HG03097 (cell line): ENCODE data around the gene RIMS1.

Source experiments
- ATAC-seq: cut with Tn5 transposase; IDR thresholded peaks from one replicate; pipeline ENCODE4 v1.9.1; 2021; ENCODE audit not compliant: unreplicated experiment, low FRiP score

Gene RIMS1

GRCh38 chr6:72238021-72238420 is 351.7 kb downstream of the RIMS1 start:
- ATAC-seq = no peak

- no peak for ATAC-seq
Measured at GRCh38 chr6:72238900-72239299, 352.6 kb downstream of the RIMS1 start.

- no peak for ATAC-seq
Measured at GRCh38 chr6:72245565-72245964, 359.2 kb downstream of the RIMS1 start.

- ATAC-seq = no peak
Measured at GRCh38 chr6:72246926-72247325, 360.6 kb downstream of the RIMS1 start.

- ATAC-seq = no peak
Measured at GRCh38 chr6:72248621-72249020, 362.3 kb downstream of the RIMS1 start.

- ATAC-seq = no peak
Measured at GRCh38 chr6:72250664-72251063, 364.3 kb downstream of the RIMS1 start.

GRCh38 chr6:72260489-72260888 is 374.1 kb downstream of the RIMS1 start:
- no peak for ATAC-seq

GRCh38 chr6:72261554-72261953 is 375.2 kb downstream of the RIMS1 start:
- no peak for ATAC-seq

- no peak for ATAC-seq
Measured at GRCh38 chr6:72262254-72262653, 375.9 kb downstream of the RIMS1 start.

GRCh38 chr6:72267470-72267869 is 381.1 kb downstream of the RIMS1 start:
- no peak for ATAC-seq

GRCh38 chr6:72271531-72271930 is 385.2 kb downstream of the RIMS1 start:
- no peak for ATAC-seq

GRCh38 chr6:72272958-72273357 is 386.6 kb downstream of the RIMS1 start:
- ATAC-seq = no peak

- ATAC-seq = no peak
Measured at GRCh38 chr6:72275888-72276287, 389.5 kb downstream of the RIMS1 start.

GRCh38 chr6:72282201-72282600 is 395.9 kb downstream of the RIMS1 start:
- no peak for ATAC-seq

- ATAC-seq = no peak
Measured at GRCh38 chr6:72283571-72283970, 397.2 kb downstream of the RIMS1 start.

GRCh38 chr6:72286911-72287311 is 400.6 kb downstream of the RIMS1 start:
- ATAC-seq = no peak

GRCh38 chr6:72287801-72288200 is 401.5 kb downstream of the RIMS1 start:
- no peak for ATAC-seq

GRCh38 chr6:72288592-72288991 is 402.2 kb downstream of the RIMS1 start:
- no peak for ATAC-seq

- ATAC-seq = no peak
Measured at GRCh38 chr6:72290620-72291019, 404.3 kb downstream of the RIMS1 start.

- no peak for ATAC-seq
Measured at GRCh38 chr6:72296375-72296774, 410.0 kb downstream of the RIMS1 start.

- no peak for ATAC-seq
Measured at GRCh38 chr6:72305971-72306370, 419.6 kb downstream of the RIMS1 start.

GRCh38 chr6:72316675-72317380 is 430.5 kb downstream of the RIMS1 start:
- ATAC-seq = no peak

GRCh38 chr6:72321788-72322187 is 435.4 kb downstream of the RIMS1 start:
- ATAC-seq = no peak
